Transverse colon (tissue), 4 donors: ENCODE measurements around the gene STXBP1.

Experiments
- CTCF ChIP-seq, 5 experiments: fragments of 200-600 bp in 3 of 5; fragments of 450-650 bp in 2 of 5; sonication (generic) in 3 of 5; IDR thresholded peaks; 1 replicate in 2 of 5; 2 replicates in 3 of 5; pipeline ENCODE4 v1.5.1; 2016 to 2017; ENCODE audit warnings: antibody characterized with exemption in 5 of 5, inconsistent platforms in 3 of 5, mild to moderate bottlenecking in 2 of 5, moderate library complexity in 1 of 5
- POLR2A ChIP-seq: fragments of 450-650 bp; IDR thresholded peaks from one replicate; pipeline ENCODE4 v1.6.1; 2016; ENCODE audit warnings: antibody characterized with exemption, mild to moderate bottlenecking, moderate library complexity
- POLR2AphosphoS5 ChIP-seq, 3 donors: sonication (generic); formaldehyde crosslinking; IDR thresholded peaks; one replicate each; pipeline ENCODE4 v1.6.1; 2016; ENCODE audit warnings: antibody characterized with exemption in 3 of 3

- no peak for TF ChIP-seq CTCF (IDR thresholded peaks at IDR 0.05)
- no peak for TF ChIP-seq POLR2A
- no peak for TF ChIP-seq POLR2AphosphoS5 (IDR thresholded peaks at IDR 0.05)
These were observed 120.4 kb downstream of the STXBP1 start for GRCh38 chr9:127732444-127732843.
